ENCODE results near the gene SLC22A5. TPM values are rescaled to one million over a fixed set of nuclear protein-coding genes. Genes with fewer than 3 reads are reported as not detected.

The SLC22A5 gene
- total RNA-seq, 4 donors from 2014 or later = 34.6 to 129 (median 67.8) TPM

DNA sequence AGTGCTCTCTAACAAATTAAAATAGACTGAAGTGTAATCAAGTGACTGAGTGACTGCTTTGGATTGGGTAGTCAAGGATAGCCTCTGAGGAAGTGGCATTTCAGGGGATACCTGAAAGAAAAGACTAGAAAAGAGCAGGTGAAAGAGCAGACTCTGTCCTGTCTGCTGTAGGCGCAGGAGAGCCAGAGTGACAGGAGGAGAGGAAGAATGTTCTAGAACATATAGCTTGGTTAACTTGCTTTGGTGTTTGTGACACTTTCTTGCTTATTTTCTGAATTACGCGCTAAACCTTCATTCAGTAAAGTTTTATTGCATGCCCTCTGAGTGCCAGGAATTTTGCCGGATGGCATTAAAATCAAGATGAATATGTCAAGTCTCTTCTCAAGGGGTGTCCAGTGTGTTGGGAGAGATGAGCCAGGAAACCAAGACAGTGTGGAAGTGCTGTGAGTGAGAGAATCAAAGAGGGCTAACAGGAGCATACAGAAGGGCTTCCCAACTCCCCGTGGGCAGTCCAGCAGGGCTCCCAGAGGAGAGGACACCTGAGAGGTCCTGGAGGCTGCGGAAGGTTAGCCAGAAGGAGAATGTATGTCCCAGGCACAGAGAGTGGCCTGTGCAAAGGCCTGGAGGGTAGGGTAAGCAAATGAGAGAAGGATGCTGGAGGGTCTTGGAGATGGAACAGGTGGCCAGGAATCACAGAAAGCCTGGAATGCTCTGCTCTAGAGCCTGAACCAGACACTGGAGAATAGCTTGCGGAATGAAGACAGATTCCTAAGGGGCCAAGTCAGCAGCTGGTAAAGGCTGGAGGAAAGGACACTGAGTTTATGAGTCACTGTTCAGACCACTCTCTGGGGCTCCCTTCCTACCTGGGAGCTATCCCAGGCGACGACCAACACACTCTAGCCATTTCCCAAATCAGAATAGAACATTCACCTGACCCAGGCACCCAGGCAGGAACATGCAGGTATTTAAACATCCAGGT is 59.3 kb downstream of the SLC22A5 start:
- in situ Hi-C loops (cut with MboI; ENCODE audit: low pct_ligation_motif_present in 1 of 4, low pct_unique_long_range_greater_than_20kb in 1 of 4, low sequenced_read_pairs in 3 of 4) (loop anchor here in 1 of 4 donors (10.0 kb wide), 1 partner anchor 46 kb away; no protein-coding TSS in a partner anchor), intact Hi-C loops (cut with DNase I; ENCODE audit: low total_unique reads) (no loop called here)
- Histone ChIP-seq H3K27me3 (no peaks in the 10 kb centered on the region), H3K27ac (peak overlapping the region; percentile 96 to 99 (median 99)), H3K36me3 (no peaks in the 10 kb centered on the region), H3K4me1 (peaks cover 69 to 98% (median 83%) of the 10 kb centered on the region in 4 donors), H3K4me3 (no peak overlapping the region), H3K9me3 (no peaks in the 10 kb centered on the region)
- no peak for DNase-seq
- 65 to 68% methylated on average over 9 of the region's 9 CpGs for WGBS, 2 donors (ENCODE audit: low coverage in 1 of 2)
- no peak for TF ChIP-seq POLR2A (IDR thresholded peaks at IDR 0.05)
- TF ChIP-seq POLR2AphosphoS5 (IDR thresholded peaks at IDR 0.05) = peak in 1 of 3 donors; percentile 21

DNA sequence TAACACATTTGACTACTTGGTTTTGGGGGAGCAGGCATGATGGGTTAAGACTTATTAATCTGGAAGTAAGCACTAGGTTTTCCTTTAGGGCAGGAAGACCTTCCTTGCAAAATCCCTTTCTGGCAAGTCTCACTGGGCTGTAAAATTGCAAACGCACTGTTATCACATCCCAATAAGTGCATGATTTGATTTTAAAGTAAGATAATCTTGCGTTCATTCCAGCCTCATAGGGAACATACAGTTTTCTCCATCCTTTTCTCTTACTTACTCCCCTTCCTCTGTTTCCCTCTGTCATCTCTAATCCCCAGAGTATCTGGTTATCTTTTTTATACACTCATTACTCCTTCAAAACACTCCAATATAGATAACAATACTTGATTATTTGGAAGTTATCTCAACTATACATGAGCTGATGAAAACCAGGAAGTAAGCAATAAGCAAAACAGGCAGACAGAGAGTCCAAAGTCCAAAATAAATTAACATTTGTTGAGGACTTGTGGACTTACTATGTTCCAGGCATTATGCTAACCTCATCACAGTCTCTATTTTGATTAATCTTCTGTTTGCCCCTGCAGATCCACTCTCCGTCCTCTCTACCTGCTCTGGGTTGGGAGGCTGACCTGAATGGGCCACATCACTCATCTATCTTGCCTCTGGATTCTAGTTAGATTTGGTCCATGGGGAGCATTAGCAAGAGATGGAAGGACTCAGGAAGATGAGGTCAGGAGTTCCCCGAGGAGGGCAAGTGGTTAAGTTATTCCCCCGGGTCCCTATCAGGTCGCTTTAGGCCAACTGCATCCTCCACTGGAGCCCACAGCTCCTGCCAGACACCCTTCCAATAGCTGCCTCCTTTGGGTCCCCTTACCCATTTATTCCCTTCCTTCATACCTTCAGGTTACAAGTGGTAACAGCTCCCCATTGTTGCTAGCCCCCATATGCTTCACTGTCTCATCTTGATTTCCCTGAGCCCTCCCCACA is 60.2 kb downstream of the SLC22A5 start:
- TF ChIP-seq, protein P1, sequence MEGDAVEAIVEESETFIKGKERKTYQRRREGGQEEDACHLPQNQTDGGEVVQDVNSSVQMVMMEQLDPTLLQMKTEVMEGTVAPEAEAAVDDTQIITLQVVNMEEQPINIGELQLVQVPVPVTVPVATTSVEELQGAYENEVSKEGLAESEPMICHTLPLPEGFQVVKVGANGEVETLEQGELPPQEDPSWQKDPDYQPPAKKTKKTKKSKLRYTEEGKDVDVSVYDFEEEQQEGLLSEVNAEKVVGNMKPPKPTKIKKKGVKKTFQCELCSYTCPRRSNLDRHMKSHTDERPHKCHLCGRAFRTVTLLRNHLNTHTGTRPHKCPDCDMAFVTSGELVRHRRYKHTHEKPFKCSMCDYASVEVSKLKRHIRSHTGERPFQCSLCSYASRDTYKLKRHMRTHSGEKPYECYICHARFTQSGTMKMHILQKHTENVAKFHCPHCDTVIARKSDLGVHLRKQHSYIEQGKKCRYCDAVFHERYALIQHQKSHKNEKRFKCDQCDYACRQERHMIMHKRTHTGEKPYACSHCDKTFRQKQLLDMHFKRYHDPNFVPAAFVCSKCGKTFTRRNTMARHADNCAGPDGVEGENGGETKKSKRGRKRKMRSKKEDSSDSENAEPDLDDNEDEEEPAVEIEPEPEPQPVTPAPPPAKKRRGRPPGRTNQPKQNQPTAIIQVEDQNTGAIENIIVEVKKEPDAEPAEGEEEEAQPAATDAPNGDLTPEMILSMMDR (IDR thresholded peaks at IDR 0.05) = no peak
- peak in 1 of 3 donors; percentile 15 for TF ChIP-seq POLR2AphosphoS5 (IDR thresholded peaks at IDR 0.05)
- no peaks in the 10 kb centered on the region for H3K27me3 ChIP-seq
- no peak overlapping the region for H3K4me3 ChIP-seq
- H3K36me3 ChIP-seq = no peaks in the 10 kb centered on the region
- in situ Hi-C loops (cut with MboI; ENCODE audit: low pct_ligation_motif_present in 1 of 4, low pct_unique_long_range_greater_than_20kb in 1 of 4, low sequenced_read_pairs in 3 of 4) = loop anchor here in 1 of 4 donors (10.0 kb wide), 1 partner anchor 45 kb away; no protein-coding TSS in a partner anchor
- DNase-seq = no peak
- 56 to 66% methylated on average over 4 to 6 of the region's 6 CpGs for WGBS, 2 donors (ENCODE audit: low coverage in 1 of 2)
- intact Hi-C loops (cut with DNase I; ENCODE audit: low total_unique reads) = no loop called here
- peaks cover 71 to 98% (median 85%) of the 10 kb centered on the region in 4 donors for H3K4me1 ChIP-seq
- peak overlapping the region; percentile 96 to 99 (median 99) for H3K27ac ChIP-seq
- no peaks in the 10 kb centered on the region for H3K9me3 ChIP-seq

DNA sequence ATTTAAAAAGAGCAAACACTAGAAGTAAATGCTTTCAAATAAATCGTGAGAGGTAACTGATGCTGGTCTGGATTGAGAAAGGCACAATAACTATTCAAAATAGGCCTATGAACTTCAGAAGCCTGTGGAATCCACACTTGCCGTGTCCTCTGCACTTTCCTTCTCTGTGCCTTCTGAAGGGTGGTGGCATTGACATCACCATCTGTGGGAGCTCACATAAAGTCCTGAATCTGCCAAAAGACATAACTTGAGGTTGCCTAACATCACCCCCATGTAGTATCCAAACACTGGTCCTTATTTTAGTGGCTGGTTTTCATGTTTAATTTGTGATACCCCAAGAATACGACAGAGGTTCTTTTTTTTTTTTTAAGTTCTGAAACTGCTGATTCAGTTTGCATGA is 61.2 kb downstream of the SLC22A5 start:
- peak; percentile 9 for DNase-seq
- no peak for TF ChIP-seq POLR2A (IDR thresholded peaks at IDR 0.05)
- TF ChIP-seq, protein P1 (IDR thresholded peaks at IDR 0.05) = no peak
- Histone ChIP-seq H3K4me3 (no peak overlapping the region), H3K27ac (peak overlapping the region; percentile 96 to 99 (median 99)), H3K36me3 (no peaks in the 10 kb centered on the region), H3K9me3 (no peaks in the 10 kb centered on the region), H3K4me1 (peaks cover 70 to 98% (median 81%) of the 10 kb centered on the region in 4 donors), H3K27me3 (no peaks in the 10 kb centered on the region)
- intact Hi-C loops (cut with DNase I; ENCODE audit: low total_unique reads) = no loop called here
- in situ Hi-C loops (cut with MboI; ENCODE audit: low pct_ligation_motif_present in 1 of 4, low pct_unique_long_range_greater_than_20kb in 1 of 4, low sequenced_read_pairs in 3 of 4) = no loop called here
- WGBS, 2 donors (ENCODE audit: low coverage in 1 of 2) = 74 to 77% methylated on average over 3 of the region's 3 CpGs

DNA sequence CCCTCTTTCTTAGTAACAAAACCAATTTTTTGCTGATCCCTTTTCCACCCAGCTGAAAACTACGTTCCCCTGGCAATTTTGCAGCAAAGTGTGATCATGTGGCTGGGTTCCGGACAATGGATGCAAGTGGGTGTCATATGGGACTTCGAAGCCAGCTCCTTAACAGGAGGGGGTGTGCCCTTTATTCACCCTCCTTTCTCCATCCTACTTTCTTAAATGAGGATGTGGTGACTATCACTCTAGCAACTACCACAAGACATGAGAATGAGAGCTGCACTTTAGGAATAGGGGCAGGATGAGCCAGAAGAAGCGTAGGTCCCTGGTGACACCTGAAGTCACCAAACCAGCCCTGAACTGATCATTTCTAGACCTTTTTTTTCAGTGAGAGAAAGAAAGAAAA is 62.1 kb downstream of the SLC22A5 start:
- Histone ChIP-seq H3K36me3 (no peaks in the 10 kb centered on the region), H3K27me3 (no peaks in the 10 kb centered on the region), H3K27ac (peak overlapping the region; percentile 96 to 99 (median 99)), H3K4me1 (peaks cover 66 to 98% (median 75%) of the 10 kb centered on the region in 4 donors), H3K9me3 (no peaks in the 10 kb centered on the region), H3K4me3 (no peak overlapping the region)
- TF ChIP-seq POLR2AphosphoS5 (IDR thresholded peaks at IDR 0.05) = no peak
- no peak for TF ChIP-seq POLR2A (IDR thresholded peaks at IDR 0.05)
- no peak for TF ChIP-seq EP300 (IDR thresholded peaks at IDR 0.05; ENCODE audit: low read depth)
- TF ChIP-seq, protein P1 (IDR thresholded peaks at IDR 0.05) = no peak
- intact Hi-C loops (cut with DNase I; ENCODE audit: low total_unique reads) (no loop called here), in situ Hi-C loops (cut with MboI; ENCODE audit: low pct_ligation_motif_present in 1 of 4, low pct_unique_long_range_greater_than_20kb in 1 of 4, low sequenced_read_pairs in 3 of 4) (no loop called here)
- WGBS, 2 donors (ENCODE audit: low coverage in 1 of 2) = 84 to 85% methylated on average over 4 of the region's 4 CpGs
- peak; percentile 3 for DNase-seq
